Right kidney (tissue), 1 donor: ENCODE measurements around the gene NUP98.
"Not testable (repeated sequence)": the region's sequence is repeated elsewhere in the genome, so short reads cannot be mapped to it uniquely, and the experiment has no call there.

Experiments
- DNase-seq: peaks from one replicate; pipeline ENCODE4 v3.0.0-alpha.2; 2016

NUP98 gene

DNA sequence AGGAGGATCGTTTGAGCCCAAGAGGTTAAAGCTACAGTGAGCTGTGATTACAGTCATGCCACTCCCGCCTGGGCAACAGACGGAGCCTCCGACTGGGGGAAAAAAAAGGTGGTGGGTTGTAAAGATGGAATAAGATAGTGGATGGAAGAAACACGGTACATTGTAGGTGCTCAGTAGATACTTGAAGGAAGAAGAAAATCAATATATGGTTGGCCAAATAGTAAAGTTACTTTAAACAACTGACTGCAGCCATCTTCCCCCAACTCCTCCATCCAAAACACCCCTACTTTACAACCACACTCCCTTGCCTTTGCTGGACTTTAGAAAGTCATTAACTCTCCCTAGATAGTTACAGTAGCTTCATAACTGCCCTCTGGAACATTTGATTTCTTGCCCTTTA, 2.5 kb upstream of the NUP98 start:
- DNase-seq, result no peak

DNA sequence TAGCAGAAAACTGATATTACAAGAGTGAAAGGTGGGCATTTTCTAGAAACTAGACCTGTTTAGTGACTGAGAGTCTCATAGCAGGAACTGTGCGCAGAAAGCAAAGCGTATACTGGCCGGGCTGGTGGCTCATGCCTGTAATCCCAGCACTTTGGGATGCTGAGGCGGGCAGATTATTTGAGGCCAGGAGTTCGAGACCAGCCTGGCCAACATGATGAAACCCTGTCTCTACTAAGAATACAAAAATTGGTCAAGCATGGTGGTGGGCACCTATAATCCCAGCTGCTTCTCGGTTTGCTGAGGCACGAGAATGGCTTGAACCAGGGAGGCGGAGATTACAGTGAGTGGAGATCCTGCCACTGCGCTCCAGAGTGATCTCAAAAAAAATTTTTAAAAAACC, 1.8 kb upstream of the NUP98 start:
- no peak for DNase-seq

DNA sequence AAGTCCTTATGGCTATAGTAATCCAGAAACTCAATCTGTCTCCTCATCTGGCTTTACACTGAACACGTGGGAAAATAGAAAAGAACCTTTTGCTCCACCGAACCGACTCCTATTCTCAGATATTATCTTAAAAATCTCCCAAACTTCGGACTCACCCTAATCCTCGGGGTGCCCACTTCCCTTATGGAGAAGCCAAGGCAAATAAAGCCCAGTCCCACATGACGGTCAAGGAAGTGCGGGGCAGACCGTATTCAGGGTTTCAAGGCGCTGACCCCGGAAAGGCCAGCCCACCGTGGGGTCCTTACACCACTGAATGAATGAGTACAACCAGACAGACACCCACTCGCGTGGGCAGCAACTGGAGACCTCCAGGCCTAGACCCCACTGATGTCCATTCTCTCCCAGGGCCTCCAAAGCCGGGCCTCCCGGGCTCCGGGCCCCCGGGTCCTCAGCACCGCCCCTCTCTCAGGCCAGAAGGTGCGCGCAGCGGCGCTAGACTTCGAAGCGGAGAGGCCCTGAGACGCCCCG, 489 bp downstream of the NUP98 start:
- DNase-seq, result no peak

DNA sequence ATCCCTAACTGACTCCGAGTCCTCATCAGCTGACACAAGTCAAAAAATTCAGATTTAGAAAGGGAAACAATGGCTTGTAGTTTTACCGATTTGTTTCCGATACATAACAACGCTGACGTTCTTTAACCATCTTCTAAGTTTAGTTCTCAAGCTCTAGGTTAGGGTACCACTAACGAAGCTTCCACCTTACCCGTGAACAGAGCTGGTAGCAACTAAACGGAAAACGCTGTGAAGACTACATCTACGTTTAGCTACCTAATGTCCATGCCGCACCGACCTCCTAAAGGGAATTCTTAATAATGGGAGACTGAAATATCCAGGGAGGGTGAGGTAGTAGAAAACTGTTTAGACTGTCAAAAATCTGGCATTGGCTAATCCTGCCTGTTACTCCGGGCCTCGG, 1.0 kb downstream of the NUP98 start:
- no peak for DNase-seq

DNA sequence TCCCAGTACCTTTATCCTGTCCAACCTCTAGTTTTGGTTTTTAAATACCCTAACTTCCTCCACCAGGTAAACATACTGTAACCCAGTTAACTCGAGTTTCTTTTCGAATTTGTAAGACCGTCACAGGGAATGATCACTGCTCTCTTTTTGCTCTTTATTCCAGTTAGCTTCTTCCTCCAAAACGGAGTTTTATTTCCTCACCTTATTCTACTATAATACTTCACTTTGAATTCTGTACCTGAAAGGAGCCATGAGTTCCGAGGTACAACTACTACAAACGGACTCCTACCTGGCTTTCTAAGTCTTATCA, 1.4 kb downstream of the NUP98 start:
- DNase-seq, result no peak

DNA sequence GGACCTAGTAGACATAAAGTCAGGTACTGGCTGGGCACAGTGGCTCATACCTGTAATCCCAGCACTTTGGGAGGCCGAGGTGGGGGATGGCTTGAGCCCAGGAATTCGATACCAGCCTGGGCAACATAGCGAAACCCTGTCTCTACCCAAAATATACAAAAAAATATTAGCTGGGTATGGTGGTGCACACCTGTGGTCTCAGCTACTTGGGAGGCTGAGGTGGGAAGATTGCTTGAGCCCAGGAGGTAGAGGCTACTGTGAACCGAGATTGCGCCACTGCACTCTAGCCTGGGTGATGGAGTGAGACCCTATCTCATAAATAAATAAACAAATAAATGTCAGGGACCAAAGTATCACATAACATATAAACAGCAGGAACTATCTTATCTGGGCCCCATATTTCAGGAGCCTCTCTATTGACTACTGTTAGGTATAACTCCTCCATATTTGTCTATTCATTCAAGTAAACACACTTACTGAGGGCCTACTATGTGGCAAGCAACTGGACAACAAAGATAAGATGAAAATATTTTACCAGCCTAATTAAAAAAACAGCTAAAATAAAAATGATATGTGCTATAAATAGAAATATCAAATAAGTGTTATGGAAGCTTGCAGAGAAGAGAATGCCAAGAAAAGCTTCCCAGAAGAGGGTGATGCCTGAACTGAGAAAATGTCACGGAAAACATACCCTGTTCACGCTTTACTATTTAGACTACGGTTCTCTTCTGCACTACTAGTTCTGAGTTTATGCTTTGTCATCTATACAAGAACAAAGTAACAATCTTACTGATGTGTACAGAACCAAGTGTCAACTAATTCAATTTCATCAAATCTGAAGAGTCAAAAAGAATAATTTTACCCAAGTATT, 2.0 kb downstream of the NUP98 start:
- no peak for DNase-seq

DNA sequence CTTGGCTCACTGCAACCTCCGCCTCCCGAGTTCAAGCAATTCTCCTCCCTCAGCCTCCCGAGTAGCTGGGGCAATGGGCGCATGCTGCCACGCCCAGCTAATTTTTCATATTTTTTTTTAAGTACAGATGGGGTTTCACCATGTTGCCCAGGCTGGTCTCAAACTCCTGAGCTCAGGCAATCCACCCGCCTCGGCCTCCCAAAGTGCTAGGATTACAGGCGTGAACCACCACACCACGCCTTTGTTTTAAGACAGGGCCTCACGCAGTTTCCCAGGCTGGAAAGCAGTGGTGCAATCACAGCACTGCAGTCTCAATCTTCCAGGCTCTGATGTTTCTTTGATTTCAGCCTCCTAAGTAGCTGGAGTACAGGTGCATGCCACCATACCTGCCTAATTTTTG, 3.0 kb downstream of the NUP98 start:
- DNase-seq, result not testable (repeated sequence)

DNA sequence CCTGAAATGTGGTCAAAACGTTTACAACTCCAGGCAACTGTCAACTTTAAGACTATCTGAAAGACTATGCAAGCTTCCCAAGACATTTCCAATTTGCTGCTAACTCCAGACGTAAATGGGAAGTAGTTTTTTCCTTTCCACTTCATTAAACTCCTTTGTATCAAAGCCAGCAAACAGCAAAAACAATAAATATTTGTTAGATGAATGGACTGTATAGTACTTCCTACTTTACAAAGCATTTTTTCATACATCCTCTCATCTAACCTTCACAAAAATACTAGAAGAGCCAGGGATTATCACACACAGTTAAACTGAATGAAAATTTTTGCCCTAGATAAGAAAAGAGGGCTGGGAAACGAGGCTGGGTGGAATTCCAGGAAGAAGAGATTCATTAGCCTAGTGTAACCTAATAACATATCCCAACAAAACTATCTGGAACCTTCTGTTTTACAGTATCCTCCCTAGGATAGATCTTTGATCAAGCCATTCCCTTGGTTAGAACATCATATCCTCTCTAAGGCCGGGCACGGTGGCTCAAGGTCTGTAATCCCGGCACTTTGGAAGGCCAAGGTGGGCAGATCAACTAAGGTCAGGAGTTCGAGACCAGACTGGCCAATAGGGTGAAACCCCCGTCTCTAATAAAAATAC, 10.4 kb downstream of the NUP98 start:
- no peak for DNase-seq

DNA sequence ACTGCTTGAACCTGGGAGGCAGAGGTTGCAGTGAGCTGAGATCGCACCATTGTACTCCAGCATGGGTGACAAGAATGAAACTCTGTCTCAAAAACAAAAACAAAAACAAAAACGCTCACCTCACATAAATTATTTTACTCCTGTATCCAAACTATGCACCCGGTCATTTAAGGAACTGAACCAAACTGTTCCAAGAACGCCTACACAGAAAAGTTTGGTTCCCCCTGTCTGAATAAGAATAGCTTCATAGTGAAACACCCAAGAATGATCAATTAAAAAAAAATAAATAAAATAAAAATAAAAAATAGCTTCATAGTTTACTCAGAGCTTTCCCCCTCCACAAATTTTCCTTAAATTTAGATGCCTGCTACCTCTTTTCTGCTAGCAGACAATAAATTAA, 13.7 kb downstream of the NUP98 start:
- DNase-seq, result no peak

DNA sequence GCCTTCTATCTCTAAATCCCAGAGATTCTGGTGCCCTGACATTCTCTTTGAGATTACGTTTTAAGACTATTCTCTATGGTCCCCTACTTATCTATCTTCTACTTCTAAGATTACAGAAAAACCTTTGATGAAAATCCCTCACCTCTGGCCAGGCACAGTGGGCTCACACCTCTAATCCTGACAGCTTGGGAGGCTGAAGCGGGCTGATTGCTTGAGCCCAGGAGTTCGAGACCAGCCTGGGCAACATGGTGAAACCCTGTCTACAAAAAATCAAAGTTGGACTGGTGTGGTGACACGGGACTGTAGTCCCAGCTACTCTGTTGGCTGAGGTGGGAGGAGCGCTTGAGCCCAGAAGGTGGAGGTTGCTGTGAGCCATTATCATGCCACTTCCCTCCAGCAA, 14.4 kb downstream of the NUP98 start:
- no peak for DNase-seq

DNA sequence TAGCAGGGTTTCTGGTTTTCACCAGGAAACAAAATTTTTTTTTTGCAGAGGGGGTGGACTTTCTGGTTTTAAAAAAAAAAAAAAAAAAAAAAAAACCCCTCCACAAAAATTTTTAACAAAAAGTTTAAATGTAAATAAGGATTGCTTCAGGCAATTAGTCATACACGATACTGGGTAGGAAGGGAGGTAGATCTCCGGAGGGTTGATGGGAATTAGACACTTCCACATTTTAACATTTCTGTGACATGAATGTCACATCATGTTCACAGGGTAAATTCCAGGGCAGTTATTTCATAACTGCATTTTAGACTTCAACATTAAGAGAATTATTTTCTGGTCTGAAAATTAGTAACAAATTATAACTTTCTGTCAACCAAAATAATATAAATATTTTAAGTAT, 15.9 kb downstream of the NUP98 start:
- DNase-seq, result no peak

DNA sequence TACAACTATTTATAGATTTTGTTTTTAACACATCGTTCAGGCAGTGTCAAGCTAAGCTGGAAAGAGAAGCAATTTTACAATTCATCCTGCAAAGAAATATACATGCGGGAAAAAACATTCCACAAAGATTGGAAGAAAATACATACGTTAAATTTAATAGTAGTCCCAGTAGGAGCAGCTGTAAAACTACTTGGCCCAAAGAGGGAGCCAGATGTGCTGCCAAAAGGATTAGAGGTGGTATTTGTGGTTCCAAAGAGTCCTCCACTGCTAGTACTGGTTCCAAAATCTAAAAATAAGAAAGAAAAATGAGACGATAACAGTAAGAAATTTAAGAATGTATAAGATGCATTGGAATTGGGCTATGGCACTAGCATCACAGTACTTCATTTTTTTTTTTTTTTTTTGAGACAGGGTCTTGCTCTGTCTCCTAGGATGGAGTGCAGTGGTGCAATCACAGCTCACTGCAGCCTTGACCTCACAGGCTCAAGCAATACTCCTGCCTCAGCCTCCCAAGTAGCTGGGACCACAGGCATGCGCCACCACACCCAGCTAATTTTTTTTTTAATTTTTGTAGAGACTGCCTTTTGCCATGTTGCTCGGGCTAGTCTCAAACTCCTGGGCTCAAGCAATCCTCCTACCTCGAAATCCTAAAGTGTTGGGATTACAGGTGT, 21.5 kb downstream of the NUP98 start:
- no peak for DNase-seq

DNA sequence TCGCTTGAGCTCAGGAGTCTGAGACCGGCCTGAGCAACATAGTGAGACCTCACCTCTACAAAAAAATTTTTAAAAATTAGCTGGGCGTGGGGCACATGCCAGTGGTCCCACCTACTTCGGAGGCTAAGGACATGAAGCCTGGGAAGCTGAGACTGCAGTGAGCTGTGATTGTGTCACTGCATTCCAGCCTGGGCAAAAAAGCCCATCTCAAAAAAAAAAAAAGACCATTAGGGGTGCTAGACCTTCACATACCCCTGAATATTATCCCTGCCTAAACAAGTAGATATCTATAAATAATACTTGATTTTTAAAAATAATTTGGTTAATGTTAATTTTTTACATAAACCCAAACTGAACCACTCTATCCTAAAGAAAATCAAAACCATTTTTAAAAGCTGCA, 24.2 kb downstream of the NUP98 start:
- no peak for DNase-seq

DNA sequence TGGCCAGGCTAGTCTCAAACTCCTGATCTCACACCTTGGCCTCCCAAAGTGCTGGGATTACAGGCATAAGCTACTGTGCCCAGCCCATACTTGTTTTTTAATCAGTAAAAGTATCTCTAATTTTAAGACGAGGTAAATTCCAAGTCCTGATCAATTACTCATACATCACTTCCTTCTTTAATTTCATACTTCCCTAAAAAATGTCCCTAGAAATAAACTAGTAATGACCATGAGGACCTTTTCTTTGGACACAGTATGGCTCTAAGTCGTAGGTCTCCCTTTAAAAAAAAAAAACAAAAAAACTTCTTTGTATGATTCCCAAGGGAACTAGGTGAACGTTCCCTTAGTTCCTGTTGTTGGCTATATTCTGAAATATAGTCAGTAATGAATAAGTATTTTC, 29.8 kb downstream of the NUP98 start:
- no peak for DNase-seq

DNA sequence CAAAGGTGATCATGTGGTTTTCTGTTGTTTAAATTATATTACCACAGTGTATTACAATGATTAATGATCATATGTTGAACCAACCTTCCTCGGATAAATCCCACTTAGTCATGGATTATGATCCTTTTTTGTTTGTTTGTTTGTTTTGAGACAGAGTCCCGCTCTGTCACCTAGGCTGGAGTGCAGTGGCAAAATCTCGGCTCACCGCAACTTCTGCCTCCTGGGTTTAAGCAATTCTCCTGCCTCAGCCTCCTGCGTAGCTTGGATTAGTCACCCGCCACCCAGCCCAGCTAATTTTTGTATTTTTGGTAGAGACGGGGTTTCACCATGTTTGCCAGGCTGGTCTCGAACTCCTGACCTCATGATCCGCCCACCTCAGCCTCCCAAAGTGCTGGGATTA, 30.5 kb downstream of the NUP98 start:
- not testable (repeated sequence) for DNase-seq

DNA sequence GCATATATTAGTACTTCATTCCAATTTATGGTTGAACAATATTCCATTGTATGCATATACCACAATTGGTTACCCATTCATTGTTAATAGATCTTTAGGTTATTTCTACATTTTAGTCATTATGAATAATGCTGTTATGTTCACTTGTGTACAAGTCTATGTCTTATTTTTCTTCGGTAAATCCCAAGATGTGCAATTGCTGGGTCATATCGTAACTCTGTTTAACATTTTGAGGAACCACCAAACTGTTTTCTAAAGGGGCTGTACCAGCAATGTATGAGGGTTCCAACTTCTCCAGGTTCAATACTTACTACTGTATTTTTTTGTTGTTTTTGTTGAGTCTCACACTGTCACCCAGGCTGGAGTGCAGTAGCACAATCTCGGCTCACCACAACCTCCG, 33.1 kb downstream of the NUP98 start:
- DNase-seq, result no peak

DNA sequence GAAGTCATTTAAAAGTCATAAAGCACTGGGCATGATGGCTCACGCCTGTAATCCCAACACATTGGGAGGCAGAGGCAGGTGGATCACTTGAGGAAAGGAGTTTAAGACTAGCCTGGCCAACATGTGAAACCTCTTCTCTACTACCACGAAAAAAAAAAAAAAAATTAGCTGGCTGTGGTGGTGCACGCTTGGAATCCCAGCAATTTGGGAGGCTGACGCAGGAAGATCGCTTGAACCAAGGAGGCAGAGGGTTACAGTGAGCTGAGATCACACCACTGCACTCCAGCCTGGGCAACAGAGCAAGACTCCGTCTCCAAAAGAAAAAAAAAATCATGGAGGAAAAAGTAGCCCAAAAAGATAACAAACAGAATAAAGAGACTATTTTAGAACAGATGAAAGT, 42.2 kb downstream of the NUP98 start:
- DNase-seq, result no peak

DNA sequence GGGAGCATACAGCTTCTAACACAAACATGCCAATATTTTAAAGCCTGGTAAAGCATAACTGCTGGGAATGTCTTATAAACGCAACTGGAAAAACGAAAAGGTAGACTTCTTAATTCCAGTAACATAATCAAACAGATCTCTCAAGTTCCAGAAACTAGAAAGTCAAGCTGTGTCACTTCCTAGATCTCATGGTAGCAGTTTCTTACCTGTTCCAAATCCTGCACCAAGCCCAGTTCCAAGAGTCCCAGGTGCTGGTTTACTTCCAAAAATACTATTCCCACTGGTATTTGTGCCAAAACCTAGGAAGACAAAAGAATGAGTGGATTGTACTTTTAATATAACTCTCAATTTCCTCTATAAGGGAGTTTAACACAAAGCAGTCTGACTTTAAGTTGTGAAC, 44.2 kb downstream of the NUP98 start:
- no peak for DNase-seq

DNA sequence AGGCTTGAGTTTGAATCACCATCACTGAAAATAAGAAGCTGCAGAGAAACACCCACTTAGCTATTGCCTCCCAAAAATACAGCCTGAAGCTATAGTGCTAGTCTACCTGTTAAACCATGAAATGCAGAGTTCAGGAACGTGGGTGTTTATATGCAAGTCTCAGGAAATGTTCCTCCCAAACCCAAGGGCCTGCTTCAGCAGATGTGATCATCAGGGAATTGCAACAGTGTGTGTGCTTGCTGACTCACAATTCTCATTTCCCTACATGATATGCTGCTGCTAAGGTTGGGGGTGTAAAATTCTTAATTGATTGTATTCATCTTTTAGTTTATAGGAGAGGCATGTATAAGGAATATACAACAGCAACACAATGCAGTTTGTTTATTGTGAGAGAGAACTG, 49.6 kb downstream of the NUP98 start:
- DNase-seq, result no peak

DNA sequence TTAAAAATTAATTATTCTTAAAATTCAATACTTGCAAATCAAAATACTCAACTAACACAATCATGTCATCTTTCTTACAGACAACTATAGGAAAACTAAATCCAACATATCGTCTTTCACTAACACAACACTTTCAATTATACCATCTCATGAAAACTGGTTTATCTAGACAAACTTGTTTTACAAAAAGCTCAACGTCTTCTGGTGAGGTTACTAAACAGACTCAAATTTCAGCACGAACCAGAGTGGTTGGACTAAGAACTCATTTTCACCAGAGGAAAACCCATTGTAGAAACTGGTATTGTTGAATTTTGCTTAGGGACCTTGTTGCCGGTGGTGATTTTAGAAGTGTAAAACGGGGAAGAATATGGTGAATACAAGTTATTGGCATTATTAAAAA, 52.2 kb downstream of the NUP98 start:
- no peak for DNase-seq

DNA sequence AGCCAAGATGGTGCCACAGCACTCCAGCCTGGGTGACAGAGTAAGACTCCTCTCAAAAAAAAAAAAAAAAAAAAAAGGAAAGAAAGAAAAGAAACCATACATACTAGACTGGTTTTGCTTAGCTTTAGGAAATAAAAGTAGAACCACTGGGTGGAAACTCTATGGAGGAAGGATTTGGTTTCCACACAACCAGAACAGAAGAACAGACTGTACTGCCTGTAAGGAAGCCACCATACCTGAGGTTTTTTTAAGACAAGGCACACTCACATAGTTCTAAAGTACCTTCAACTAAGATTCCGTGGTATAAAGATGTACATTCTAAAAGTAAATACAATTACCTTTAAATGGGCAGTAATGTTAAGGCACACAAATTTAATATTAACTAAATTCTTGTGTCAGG, 58.6 kb downstream of the NUP98 start:
- no peak for DNase-seq

DNA sequence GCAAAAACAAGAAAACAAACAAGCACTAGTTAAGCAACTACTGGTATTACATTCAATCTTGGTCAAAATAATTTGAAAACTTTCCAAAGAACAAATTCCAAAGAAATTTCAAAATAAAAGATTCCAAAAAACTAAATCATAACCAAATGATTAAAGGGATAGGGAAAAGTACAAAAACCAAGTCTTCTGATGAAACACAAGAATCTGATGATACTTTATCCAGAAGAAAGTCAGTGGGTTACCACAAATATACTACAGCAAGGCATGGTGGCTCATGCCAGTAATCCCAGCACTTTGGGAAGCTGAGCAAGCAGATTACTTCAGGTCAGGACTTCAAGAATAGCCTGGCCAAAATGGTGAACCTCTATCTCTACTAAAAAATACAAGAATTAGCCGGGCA, 59.1 kb downstream of the NUP98 start:
- DNase-seq, result no peak

DNA sequence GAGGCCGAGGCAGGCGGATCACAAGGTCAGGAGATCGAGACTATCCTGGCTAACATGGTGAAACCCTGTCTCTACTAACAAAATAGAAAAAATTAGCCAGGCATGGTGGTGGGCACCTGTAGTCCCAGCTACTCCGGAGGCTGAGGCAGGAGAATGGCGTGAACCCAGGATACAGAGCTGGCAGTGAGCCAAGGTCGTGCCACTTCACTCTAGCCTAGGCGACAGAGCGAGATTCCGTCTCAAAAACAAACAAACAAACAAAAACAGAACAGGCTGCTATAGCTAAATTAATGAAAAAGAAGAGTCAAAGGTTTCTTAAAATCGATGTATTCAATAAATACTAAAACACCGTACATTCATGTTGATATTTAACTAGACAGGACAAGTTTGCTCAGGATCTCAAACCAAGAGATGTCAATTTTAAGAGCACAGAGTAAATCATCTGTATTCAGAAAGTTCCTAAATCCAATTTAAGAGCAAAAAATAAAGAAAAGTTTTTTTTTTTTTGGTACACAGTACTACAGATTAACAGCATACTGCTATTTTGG, 59.9 kb downstream of the NUP98 start:
- DNase-seq, result no peak
